GM23338 (cell line): ENCODE results near the gene KCNT1. TPM values are rescaled to one million over a fixed set of nuclear protein-coding genes. Genes with fewer than 3 reads are reported as not detected.

Source experiments
- ATAC-seq: fragments of 200-7000 bp; cut with Tn5 transposase; 3 replicates; pipeline ENCODE4 v1.9.1; 2020
- DNase-seq: peaks from one replicate; pipeline ENCODE4 v3.0.0-alpha.2; 2015; ENCODE audit warnings: low spot score
- H2AFZ ChIP-seq: fragments of 200-600 bp; sonication (generic); 2 replicates; pipeline ENCODE4 v1.8.0; 2016; ENCODE audit warnings: antibody characterized with exemption, mild to moderate bottlenecking, moderate library complexity
- H3F3A ChIP-seq: fragments of 200-600 bp; sonication (generic); replicated peaks from 2 replicates; pipeline ENCODE4 v1.8.0; 2017; ENCODE audit warnings: antibody characterized with exemption, mixed run types, low read depth
- H3K27ac ChIP-seq: fragments of 200-600 bp; sonication (generic); 2 replicates; pipeline ENCODE4 v1.6.1; 2016; ENCODE audit warnings: low read depth
- H3K27me3 ChIP-seq: fragments of 200-600 bp; sonication (generic); 2 replicates; pipeline ENCODE4 v1.8.0; 2016; ENCODE audit warnings: mild to moderate bottlenecking, mixed run types, moderate library complexity; ENCODE audit not compliant: insufficient read depth
- H3K36me3 ChIP-seq: fragments of 200-600 bp; sonication (generic); 2 replicates; pipeline ENCODE4 v1.8.0; 2016; ENCODE audit warnings: mild to moderate bottlenecking; ENCODE audit not compliant: insufficient read depth
- H3K4me1 ChIP-seq: fragments of 200-600 bp; sonication (generic); 2 replicates; pipeline ENCODE4 v1.8.0; 2016; ENCODE audit warnings: mild to moderate bottlenecking, moderate library complexity; ENCODE audit not compliant: insufficient read depth
- H3K4me2 ChIP-seq: fragments of 200-600 bp; sonication (generic); 2 replicates; pipeline ENCODE4 v1.7.1; 2017; ENCODE audit warnings: mixed run types
- H3K4me3 ChIP-seq: fragments of 200-600 bp; sonication (generic); 2 replicates; pipeline ENCODE4 v1.6.1; 2016; ENCODE audit warnings: mixed run types
- H3K79me2 ChIP-seq: fragments of 200-600 bp; sonication (generic); replicated peaks from 2 replicates; pipeline ENCODE4 v1.8.0; 2017; ENCODE audit warnings: mild to moderate bottlenecking; ENCODE audit not compliant: insufficient read depth
- H3K9me2 ChIP-seq: fragments of 200-600 bp; sonication (generic); 2 replicates; pipeline ENCODE4 v1.8.0; 2017; ENCODE audit not compliant: insufficient read depth
- H4K20me1 ChIP-seq: fragments of 200-600 bp; sonication (generic); replicated peaks from 2 replicates; pipeline ENCODE4 v1.8.0; 2017; ENCODE audit warnings: mild to moderate bottlenecking; ENCODE audit not compliant: insufficient read depth
- H3K27ac Mint-ChIP-seq: 2 replicates; pipeline ENCODE4 v1.8.0; 2020; ENCODE audit warnings: inconsistent platforms, mild to moderate bottlenecking, moderate library complexity, mixed read lengths
- H3K27me3 Mint-ChIP-seq: 3 replicates; pipeline ENCODE4 v1.8.0; 2022; ENCODE audit warnings: low read depth, mild to moderate bottlenecking, moderate library complexity, mixed read lengths, inconsistent platforms; ENCODE audit not compliant: insufficient read depth, poor library complexity
- H3K36me3 Mint-ChIP-seq: 3 replicates; pipeline ENCODE4 v1.8.0; 2021; ENCODE audit warnings: low read depth, mild to moderate bottlenecking, inconsistent platforms, moderate library complexity, mixed read lengths
- H3K4me1 Mint-ChIP-seq: 3 replicates; pipeline ENCODE4 v1.8.0; 2020; ENCODE audit warnings: mild to moderate bottlenecking, inconsistent platforms, mixed read lengths
- H3K4me3 Mint-ChIP-seq: 3 replicates; pipeline ENCODE4 v1.8.0; 2021; ENCODE audit warnings: moderate library complexity, mild to moderate bottlenecking, inconsistent platforms, mixed read lengths
- H3K9me3 Mint-ChIP-seq: 3 replicates; pipeline ENCODE4 v1.8.0; 2020; ENCODE audit warnings: moderate library complexity, mild to moderate bottlenecking, inconsistent platforms, mixed read lengths
- CREB1 ChIP-seq: fragments of 250-450 bp; sonication (Bioruptor Pico); IDR thresholded peaks from 2 replicates; pipeline ENCODE4 v1.5.0; 2020; ENCODE audit warnings: low read depth, mild to moderate bottlenecking, moderate library complexity
- CTCF ChIP-seq, 2 experiments: fragments of 200-600 bp in 1 of 2; sonication (generic) in 1 of 2; conservative IDR thresholded peaks; 2 replicates each; pipeline versions ENCODE4 v1.5.1 to v1.6.1; 2016 to 2017; ENCODE audit warnings: antibody characterized with exemption in 2 of 2, low read depth in 2 of 2, mild to moderate bottlenecking in 2 of 2, moderate library complexity in 1 of 2
- EZH2phosphoT487 ChIP-seq: fragments of 200-600 bp; sonication (generic); IDR thresholded peaks from one replicate; pipeline ENCODE4 v1.8.1; 2018; ENCODE audit warnings: antibody characterized with exemption; ENCODE audit not compliant: unreplicated experiment
- JUNB ChIP-seq: IDR thresholded peaks from one replicate; pipeline ENCODE4 v1.6.1; 2016; ENCODE audit warnings: antibody characterized with exemption; ENCODE audit not compliant: unreplicated experiment
- NANOG ChIP-seq: IDR thresholded peaks from 2 replicates; pipeline ENCODE4 v1.6.1; 2016; ENCODE audit warnings: antibody characterized with exemption, borderline replicate concordance
- POLR2AphosphoS5 ChIP-seq: IDR thresholded peaks from 2 replicates; pipeline ENCODE4 v1.6.1; 2016; ENCODE audit warnings: antibody characterized with exemption, low read depth
- STAT1 ChIP-seq: IDR thresholded peaks from one replicate; pipeline ENCODE4 v1.6.1; 2016; ENCODE audit warnings: antibody characterized with exemption; ENCODE audit not compliant: unreplicated experiment
- polyA plus RNA-seq: library from polyadenylated mRNA; unstranded; fragments of >200 nt; fragmentation: Nextera tagmentation; extraction: Ambion mirVana; gene quantifications from 2 replicates; pipeline ENCODE4 v1.2.1, GENCODE V29; 2016
- total RNA-seq: library from RNA; depleted of rRNA; stranded (reverse); fragments of >200 nt; shearing (Covaris generic); gene quantifications from 2 replicates; pipeline ENCODE4 v1.2.3, GENCODE V29; 2014
- TF ChIP-seq, protein P1 (sequence below): fragments of 250-450 bp; sonication (Bioruptor Pico); IDR thresholded peaks from 2 replicates; pipeline ENCODE4 v1.5.0; 2020; ENCODE audit warnings: mild to moderate bottlenecking, moderate library complexity

Gene KCNT1
- total and polyA plus RNA-seq, 2 experiments from 2014 or later = 0.05 to 0.28 TPM

DNA sequence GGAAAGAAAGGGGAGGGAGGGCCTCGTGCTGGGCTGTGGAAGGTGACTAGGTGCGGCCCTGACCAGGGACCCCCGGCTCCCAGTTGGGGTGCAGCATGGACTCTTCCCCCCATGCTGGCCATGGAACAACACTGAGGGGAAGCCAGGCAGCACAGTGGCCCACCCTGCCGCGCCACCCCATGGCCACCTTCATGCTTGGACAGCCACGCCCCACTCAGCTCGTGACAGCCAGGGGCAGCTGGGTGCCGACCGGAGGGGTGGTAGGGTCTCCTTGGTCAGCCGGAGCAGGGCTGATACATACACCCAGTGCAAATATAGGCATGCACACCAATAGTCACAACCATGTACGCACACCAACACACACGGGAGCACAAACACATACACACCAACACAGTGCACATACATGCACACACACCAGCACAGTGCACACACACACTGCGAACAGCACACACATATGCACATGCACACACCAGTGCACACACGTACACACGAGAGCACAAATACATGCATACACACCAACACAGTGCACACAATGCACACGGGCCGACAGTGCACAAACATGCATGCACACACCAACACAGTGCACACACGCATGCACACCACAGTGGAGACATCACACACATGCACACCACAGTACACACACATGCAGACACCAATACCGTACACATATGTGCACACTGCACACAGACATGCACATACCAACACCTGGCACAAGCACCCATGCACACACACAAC is 11.0 kb upstream of the KCNT1 start (continued):
- TF ChIP-seq, protein P1, sequence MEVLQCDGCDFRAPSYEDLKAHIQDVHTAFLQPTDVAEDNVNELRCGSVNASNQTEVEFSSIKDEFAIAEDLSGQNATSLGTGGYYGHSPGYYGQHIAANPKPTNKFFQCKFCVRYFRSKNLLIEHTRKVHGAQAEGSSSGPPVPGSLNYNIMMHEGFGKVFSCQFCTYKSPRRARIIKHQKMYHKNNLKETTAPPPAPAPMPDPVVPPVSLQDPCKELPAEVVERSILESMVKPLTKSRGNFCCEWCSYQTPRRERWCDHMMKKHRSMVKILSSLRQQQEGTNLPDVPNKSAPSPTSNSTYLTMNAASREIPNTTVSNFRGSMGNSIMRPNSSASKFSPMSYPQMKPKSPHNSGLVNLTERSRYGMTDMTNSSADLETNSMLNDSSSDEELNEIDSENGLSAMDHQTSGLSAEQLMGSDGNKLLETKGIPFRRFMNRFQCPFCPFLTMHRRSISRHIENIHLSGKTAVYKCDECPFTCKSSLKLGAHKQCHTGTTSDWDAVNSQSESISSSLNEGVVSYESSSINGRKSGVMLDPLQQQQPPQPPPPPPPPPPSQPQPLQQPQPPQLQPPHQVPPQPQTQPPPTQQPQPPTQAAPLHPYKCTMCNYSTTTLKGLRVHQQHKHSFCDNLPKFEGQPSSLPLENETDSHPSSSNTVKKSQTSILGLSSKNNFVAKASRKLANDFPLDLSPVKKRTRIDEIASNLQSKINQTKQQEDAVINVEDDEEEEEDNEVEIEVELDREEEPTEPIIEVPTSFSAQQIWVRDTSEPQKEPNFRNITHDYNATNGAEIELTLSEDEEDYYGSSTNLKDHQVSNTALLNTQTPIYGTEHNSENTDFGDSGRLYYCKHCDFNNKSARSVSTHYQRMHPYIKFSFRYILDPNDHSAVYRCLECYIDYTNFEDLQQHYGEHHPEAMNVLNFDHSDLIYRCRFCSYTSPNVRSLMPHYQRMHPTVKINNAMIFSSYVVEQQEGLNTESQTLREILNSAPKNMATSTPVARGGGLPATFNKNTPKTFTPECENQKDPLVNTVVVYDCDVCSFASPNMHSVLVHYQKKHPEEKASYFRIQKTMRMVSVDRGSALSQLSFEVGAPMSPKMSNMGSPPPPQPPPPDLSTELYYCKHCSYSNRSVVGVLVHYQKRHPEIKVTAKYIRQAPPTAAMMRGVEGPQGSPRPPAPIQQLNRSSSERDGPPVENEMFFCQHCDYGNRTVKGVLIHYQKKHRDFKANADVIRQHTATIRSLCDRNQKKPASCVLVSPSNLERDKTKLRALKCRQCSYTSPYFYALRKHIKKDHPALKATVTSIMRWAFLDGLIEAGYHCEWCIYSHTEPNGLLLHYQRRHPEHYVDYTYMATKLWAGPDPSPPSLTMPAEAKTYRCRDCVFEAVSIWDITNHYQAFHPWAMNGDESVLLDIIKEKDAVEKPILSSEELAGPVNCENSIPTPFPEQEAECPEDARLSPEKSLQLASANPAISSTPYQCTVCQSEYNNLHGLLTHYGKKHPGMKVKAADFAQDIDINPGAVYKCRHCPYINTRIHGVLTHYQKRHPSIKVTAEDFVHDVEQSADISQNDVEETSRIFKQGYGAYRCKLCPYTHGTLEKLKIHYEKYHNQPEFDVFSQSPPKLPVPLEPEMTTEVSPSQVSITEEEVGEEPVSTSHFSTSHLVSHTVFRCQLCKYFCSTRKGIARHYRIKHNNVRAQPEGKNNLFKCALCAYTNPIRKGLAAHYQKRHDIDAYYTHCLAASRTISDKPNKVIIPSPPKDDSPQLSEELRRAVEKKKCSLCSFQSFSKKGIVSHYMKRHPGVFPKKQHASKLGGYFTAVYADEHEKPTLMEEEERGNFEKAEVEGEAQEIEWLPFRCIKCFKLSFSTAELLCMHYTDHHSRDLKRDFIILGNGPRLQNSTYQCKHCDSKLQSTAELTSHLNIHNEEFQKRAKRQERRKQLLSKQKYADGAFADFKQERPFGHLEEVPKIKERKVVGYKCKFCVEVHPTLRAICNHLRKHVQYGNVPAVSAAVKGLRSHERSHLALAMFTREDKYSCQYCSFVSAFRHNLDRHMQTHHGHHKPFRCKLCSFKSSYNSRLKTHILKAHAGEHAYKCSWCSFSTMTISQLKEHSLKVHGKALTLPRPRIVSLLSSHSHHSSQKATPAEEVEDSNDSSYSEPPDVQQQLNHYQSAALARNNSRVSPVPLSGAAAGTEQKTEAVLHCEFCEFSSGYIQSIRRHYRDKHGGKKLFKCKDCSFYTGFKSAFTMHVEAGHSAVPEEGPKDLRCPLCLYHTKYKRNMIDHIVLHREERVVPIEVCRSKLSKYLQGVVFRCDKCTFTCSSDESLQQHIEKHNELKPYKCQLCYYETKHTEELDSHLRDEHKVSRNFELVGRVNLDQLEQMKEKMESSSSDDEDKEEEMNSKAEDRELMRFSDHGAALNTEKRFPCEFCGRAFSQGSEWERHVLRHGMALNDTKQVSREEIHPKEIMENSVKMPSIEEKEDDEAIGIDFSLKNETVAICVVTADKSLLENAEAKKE (CRISPR knock-in tag) = no peak
- TF ChIP-seq CREB1 = no peak
- no peak for TF ChIP-seq STAT1
- TF ChIP-seq POLR2AphosphoS5 = no peak
- TF ChIP-seq JUNB = no peak

DNA sequence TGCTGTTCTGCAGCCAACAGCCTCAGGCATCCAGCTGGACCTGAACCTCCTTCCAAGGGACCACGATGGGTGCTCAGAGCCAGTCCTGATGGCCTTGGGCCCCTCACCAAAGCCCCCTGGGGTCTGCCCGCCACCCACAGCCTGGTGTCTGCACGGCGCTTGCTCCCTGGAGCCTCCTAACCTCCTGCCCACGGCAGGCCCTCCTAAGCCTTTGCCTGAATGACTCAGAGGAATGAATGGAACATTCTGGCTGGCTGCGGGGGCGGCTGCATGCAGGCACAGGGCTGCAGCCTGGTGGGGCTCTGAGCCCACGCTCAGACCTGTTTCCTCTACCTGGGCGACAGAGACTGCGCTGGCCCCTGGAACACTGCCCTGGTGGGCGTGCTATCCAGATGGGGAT is 9.6 kb upstream of the KCNT1 start:
- no peaks in the 10 kb centered on the region for H3K9me2 ChIP-seq
- Mint-ChIP-seq H3K4me1 (no peaks in the 10 kb centered on the region), H3K36me3 (no peaks in the 10 kb centered on the region), H3K9me3 (no peaks in the 10 kb centered on the region), H3K4me3 (no peak overlapping the region), H3K27ac (no peak overlapping the region), H3K27me3 (peaks cover 5% of the 10 kb centered on the region)
- H3K27ac ChIP-seq = no peak overlapping the region
- H4K20me1 ChIP-seq = no peaks in the 10 kb centered on the region
- H3K4me3 ChIP-seq = no peak overlapping the region
- no peaks in the 10 kb centered on the region for H3K27me3 ChIP-seq
- H3K79me2 ChIP-seq = no peaks in the 10 kb centered on the region
- H3K36me3 ChIP-seq = no peaks in the 10 kb centered on the region
- no peak overlapping the region for H3K4me2 ChIP-seq
- no peaks in the 10 kb centered on the region for H3F3A ChIP-seq
- H2AFZ ChIP-seq = no peak overlapping the region
- H3K4me1 ChIP-seq = no peaks in the 10 kb centered on the region
- ATAC-seq (no peak), DNase-seq (no peak)
- TF ChIP-seq, protein P1 (CRISPR knock-in tag) = no peak
- TF ChIP-seq EZH2phosphoT487 (no peak), CTCF (conservative IDR thresholded peaks at IDR 0.05; ENCODE audit: low read depth in 2 of 2) (no peak), NANOG (no peak)
